Ascending aorta (tissue), 1 donor: Measurements from ENCODE around the gene MPV17. TPM values are rescaled to one million over a fixed set of nuclear protein-coding genes. Genes with fewer than 3 reads are reported as not detected.

Source experiments
- total RNA-seq: library from RNA; depleted of rRNA; stranded (reverse); fragments of >200 nt; gene quantifications from one replicate; pipeline ENCODE4 v1.1.0, GENCODE V29; 2016

Gene MPV17
- total RNA-seq, 1 donor from 2014 or later, result 239 TPM

Other genes with a start within 250 kb of the MPV17 start
- 301 TPM for gene EMILIN1, start 244.5 kb downstream of the MPV17 start, total RNA-seq
- 0.85 TPM for gene KHK, start 236.3 kb downstream of the MPV17 start, total RNA-seq
- 3.5 TPM for gene CGREF1, start 204.0 kb downstream of the MPV17 start, total RNA-seq
- gene ABHD1, start 199.3 kb downstream of the MPV17 start, total RNA-seq, result not detected
- 116 TPM for gene PREB, start 188.5 kb downstream of the MPV17 start, total RNA-seq
- gene PRR30, start 183.7 kb downstream of the MPV17 start, total RNA-seq, result not detected
- not detected for gene TCF23, start 174.1 kb downstream of the MPV17 start, total RNA-seq
- 284 TPM for gene ATRAID, start 111.1 kb downstream of the MPV17 start, total RNA-seq
- 85.7 TPM for gene SLC5A6, start 110.8 kb downstream of the MPV17 start, total RNA-seq
- gene CAD, start 105.7 kb downstream of the MPV17 start, total RNA-seq, result 63.4 TPM
- 7.6 TPM for gene SLC30A3, start 60.0 kb downstream of the MPV17 start, total RNA-seq
- not detected for gene DNAJC5G, start 47.7 kb downstream of the MPV17 start, total RNA-seq
- gene TRIM54, start 40.7 kb downstream of the MPV17 start, total RNA-seq, result not detected
- gene UCN, start 14.7 kb downstream of the MPV17 start, total RNA-seq, result not detected
- 76.2 TPM for gene GTF3C2, start 33.7 kb upstream of the MPV17 start, total RNA-seq
- 34.8 TPM for gene EIF2B4, start 47.2 kb upstream of the MPV17 start, total RNA-seq
- 94.0 TPM for gene SNX17, start 47.5 kb upstream of the MPV17 start, total RNA-seq
- gene ZNF513, start 57.6 kb upstream of the MPV17 start, total RNA-seq, result 17.7 TPM
- gene PPM1G, start 86.5 kb upstream of the MPV17 start, total RNA-seq, result 24.7 TPM
- 42.1 TPM for gene NRBP1, start 105.5 kb upstream of the MPV17 start, total RNA-seq
- gene KRTCAP3, start 119.3 kb upstream of the MPV17 start, total RNA-seq, result not detected
- 204 TPM for gene IFT172, start 166.6 kb upstream of the MPV17 start, total RNA-seq
- 18.1 TPM for gene FNDC4, start 172.1 kb upstream of the MPV17 start, total RNA-seq
- gene GCKR, start 173.7 kb upstream of the MPV17 start, total RNA-seq, result not detected